Gastroesophageal sphincter (tissue), 4 donors: ENCODE measurements around the gene KCNJ10. TPM values are rescaled to one million over a fixed set of nuclear protein-coding genes. Genes with fewer than 3 reads are reported as not detected.
A peak's percentile ranks its signal among the peaks of the same experiment; 100 is the strongest.

Source experiments
- ATAC-seq: fragments of 150-250 bp; one replicate; pipeline ENCODE4 v1.9.1; 2016; ENCODE audit warnings: mild to moderate bottlenecking, moderate library complexity
- H3K27ac ChIP-seq, 4 donors: fragments of 200-600 bp; sonication (generic) in 3 of 4; 1 replicate in 3 of 4; 2 replicates in 1 of 4; pipeline ENCODE4 v1.5.1; 2016 to 2019
- H3K27me3 ChIP-seq: fragments of 200-600 bp; sonication (generic); one replicate; pipeline ENCODE4 v1.5.1; 2019
- H3K36me3 ChIP-seq, 2 donors: fragments of 200-600 bp; sonication (generic); one replicate each; pipeline ENCODE4 v1.5.1; 2019; ENCODE audit warnings: control low read depth in 1 of 2
- H3K4me1 ChIP-seq, 3 donors: fragments of 200-600 bp; sonication (generic); 1 replicate in 2 of 3; 2 replicates in 1 of 3; pipeline ENCODE4 v1.5.1; 2016 to 2019; ENCODE audit warnings: control low read depth in 2 of 3
- H3K4me3 ChIP-seq, 2 donors: fragments of 200-600 bp; sonication (generic); one replicate each; pipeline ENCODE4 v1.5.1; 2019; ENCODE audit warnings: mild to moderate bottlenecking in 1 of 2, moderate library complexity in 1 of 2
- H3K9me3 ChIP-seq, 3 donors: fragments of 200-600 bp; sonication (generic); one replicate each; pipeline ENCODE4 v1.5.1; 2017 to 2019; ENCODE audit warnings: control low read depth in 2 of 3
- EP300 ChIP-seq: sonication (generic); formaldehyde crosslinking; IDR thresholded peaks from one replicate; pipeline ENCODE4 v1.6.1; 2017; ENCODE audit warnings: antibody characterized with exemption, mild to moderate bottlenecking
- POLR2A ChIP-seq, 2 donors: fragments of 450-650 bp; IDR thresholded peaks; one replicate each; pipeline ENCODE4 v1.6.1; 2017; ENCODE audit warnings: antibody characterized with exemption in 2 of 2, mild to moderate bottlenecking in 2 of 2, moderate library complexity in 1 of 2
- POLR2AphosphoS5 ChIP-seq: sonication (generic); formaldehyde crosslinking; IDR thresholded peaks from one replicate; pipeline ENCODE4 v1.6.1; 2017; ENCODE audit warnings: antibody characterized with exemption
- WGBS, 2 donors: methylation state at CpG; one replicate each; pipeline ENCODE4 v1.1.5; 2018; ENCODE audit warnings: low coverage in 1 of 2; 5-methylcytosine and 5-hydroxymethylcytosine counted together
- total RNA-seq, 4 donors: library from RNA; depleted of rRNA; stranded (reverse); fragments of >200 nt; gene quantifications; one replicate each; pipeline ENCODE4 v1.1.0, GENCODE V29; 2016
- TF ChIP-seq, protein P1 (sequence below), 4 experiments: fragments of 200-600 bp in 2 of 4; fragments of 450-650 bp in 2 of 4; sonication (generic) in 1 of 4; IDR thresholded peaks; one replicate each; pipeline ENCODE4 v1.5.1; 2017 to 2019; ENCODE audit warnings: antibody characterized with exemption in 4 of 4, mild to moderate bottlenecking in 2 of 4, moderate library complexity in 2 of 4

The KCNJ10 gene
- total RNA-seq, 4 donors from 2014 or later: not detected

- H3K27ac ChIP-seq: no peak overlapping the region
- H3K9me3 ChIP-seq: no peaks in the 10 kb centered on the region
- H3K4me1 ChIP-seq: no peaks in the 10 kb centered on the region
- H3K27me3 ChIP-seq: no peaks in the 10 kb centered on the region
- TF ChIP-seq, protein P1, sequence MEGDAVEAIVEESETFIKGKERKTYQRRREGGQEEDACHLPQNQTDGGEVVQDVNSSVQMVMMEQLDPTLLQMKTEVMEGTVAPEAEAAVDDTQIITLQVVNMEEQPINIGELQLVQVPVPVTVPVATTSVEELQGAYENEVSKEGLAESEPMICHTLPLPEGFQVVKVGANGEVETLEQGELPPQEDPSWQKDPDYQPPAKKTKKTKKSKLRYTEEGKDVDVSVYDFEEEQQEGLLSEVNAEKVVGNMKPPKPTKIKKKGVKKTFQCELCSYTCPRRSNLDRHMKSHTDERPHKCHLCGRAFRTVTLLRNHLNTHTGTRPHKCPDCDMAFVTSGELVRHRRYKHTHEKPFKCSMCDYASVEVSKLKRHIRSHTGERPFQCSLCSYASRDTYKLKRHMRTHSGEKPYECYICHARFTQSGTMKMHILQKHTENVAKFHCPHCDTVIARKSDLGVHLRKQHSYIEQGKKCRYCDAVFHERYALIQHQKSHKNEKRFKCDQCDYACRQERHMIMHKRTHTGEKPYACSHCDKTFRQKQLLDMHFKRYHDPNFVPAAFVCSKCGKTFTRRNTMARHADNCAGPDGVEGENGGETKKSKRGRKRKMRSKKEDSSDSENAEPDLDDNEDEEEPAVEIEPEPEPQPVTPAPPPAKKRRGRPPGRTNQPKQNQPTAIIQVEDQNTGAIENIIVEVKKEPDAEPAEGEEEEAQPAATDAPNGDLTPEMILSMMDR (IDR thresholded peaks at IDR 0.05): no peak
- TF ChIP-seq POLR2AphosphoS5 (no peak), EP300 (no peak), POLR2A (IDR thresholded peaks at IDR 0.05) (no peak)
- no peak overlapping the region for H3K4me3 ChIP-seq
- 67% methylated on average over 1 of the region's 1 CpG; no CpG with 5 or more reads in 1 of the 2 donors for WGBS, 2 donors
- no peaks in the 10 kb centered on the region for H3K36me3 ChIP-seq
- no peak for ATAC-seq
Measured at GRCh38 chr1:160040476-160040875, 29.5 kb downstream of the KCNJ10 start.

DNA sequence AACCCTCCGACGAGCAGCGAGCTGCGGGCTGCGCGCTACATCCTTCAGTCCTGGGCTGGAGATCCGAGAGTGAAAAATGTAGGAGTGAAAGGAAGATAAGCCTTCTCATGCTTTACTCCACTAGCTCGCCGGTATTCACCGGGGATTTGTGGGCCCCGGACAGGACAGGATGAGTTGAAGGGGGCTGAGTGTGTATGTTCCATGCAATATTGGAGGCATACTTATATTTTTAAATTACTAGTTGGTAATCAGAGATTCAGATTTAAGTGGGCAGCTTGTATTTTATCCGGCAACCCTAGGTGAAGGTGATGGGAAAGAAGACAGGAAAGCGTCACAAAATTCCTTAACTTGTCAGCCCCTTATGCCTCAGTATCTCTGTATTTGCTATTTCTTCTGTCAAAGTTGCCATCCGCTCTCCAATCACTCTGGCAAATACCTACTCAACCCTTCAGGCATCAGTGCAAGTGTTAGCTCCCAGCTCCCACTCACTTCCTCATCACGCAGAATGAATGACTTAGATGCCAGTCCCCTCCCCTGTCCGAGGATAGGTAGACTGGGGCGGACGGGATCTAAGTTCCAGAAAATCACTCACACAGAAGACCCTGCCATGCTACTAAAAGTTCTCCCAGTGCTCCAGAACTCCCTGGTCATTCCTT is 37.7 kb downstream of the KCNJ10 start:
- Histone ChIP-seq H3K9me3 (no peaks in the 10 kb centered on the region), H3K27ac (peak overlapping the region in 3 of 4 donors; percentile 73 to 89 (median 81)), H3K4me1 (peaks cover 0 to 33% (median 17%) of the 10 kb centered on the region in 3 donors), H3K36me3 (no peaks in the 10 kb centered on the region), H3K4me3 (peak overlapping the region; percentile 53 to 72), H3K27me3 (no peaks in the 10 kb centered on the region)
- ATAC-seq: peak; percentile 40
- 0 to 1% methylated on average over 8 to 13 of the region's 18 CpGs for WGBS, 2 donors
- no peak for TF ChIP-seq POLR2A (IDR thresholded peaks at IDR 0.05)
- TF ChIP-seq, protein P1 (IDR thresholded peaks at IDR 0.05): no peak
- no peak for TF ChIP-seq EP300
- no peak for TF ChIP-seq POLR2AphosphoS5

DNA sequence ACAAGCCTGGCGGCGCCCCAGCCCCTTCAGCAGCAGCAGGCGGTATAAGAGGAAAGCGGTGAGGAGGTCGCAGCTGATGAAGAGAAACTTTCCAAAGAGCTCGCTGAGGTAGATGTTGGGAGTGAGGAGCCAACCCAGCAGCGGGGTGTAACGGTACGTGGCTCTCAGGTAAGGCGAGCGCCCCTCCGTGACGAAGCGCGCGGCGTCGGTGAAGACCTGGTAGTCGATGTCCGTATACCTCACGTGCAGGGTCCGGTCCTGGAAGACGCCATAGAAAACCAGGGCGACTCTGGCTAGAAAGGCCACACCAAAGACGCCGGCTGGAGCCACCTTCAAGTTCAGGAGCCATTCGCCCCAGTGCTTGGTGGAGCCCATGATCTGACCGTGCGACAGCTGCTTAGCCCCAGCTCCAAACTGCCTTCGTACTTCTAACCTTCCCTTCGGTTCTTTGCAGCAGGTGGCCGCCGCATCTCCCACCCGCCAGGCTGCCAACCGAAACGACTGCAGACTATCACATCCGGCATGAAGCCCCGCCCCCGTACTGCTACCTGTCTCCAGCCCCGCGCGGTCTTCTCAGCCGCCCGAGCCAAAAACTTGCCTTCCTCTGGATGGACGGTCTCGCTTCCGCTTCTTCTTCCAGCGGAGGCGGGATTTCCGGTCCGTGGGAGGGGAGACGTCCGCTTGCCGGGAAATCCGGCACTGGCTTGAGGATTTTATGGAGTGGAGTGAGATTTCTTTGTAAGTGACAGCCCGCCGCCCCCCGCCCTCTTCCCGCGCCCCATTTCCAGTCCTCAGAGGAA is 38.4 kb downstream of the KCNJ10 start, which contains the start of gene PIGM:
Gene PIGM (minus strand): TSS at position 626 of the 800 bp plus-strand sequence. CDS start 251 bp downstream, at position 375.
- peak within 1 kb of the TSS; percentile 53 to 72 for H3K4me3 ChIP-seq
- TF ChIP-seq POLR2A (IDR thresholded peaks at IDR 0.05): peak in 1 of 2 donors; percentile 28
- TF ChIP-seq, protein P1 (IDR thresholded peaks at IDR 0.05): peak in 1 of 4 experiments; percentile 18
- TF ChIP-seq EP300: no peak
- peak; percentile 64 for TF ChIP-seq POLR2AphosphoS5
- H3K4me1 ChIP-seq: peaks cover 0 to 33% (median 17%) of the 10 kb centered on the region in 3 donors
- WGBS, 2 donors: 0% methylated on average over 18 of the region's 60 CpGs; no CpG with 5 or more reads in 1 of the 2 donors
- peak within 1 kb of the TSS in 3 of 4 donors; percentile 73 to 89 (median 81) for H3K27ac ChIP-seq
- no peaks in the 10 kb centered on the region for H3K27me3 ChIP-seq
- no peaks in the 10 kb centered on the region for H3K36me3 ChIP-seq
- H3K9me3 ChIP-seq: no peaks in the 10 kb centered on the region
- peak; percentile 97 for ATAC-seq

- ATAC-seq: no peak
- Histone ChIP-seq H3K9me3 (no peaks in the 10 kb centered on the region), H3K4me3 (peak overlapping the region; percentile 53 to 72), H3K4me1 (peaks cover 0 to 33% (median 17%) of the 10 kb centered on the region in 3 donors), H3K27ac (peak overlapping the region in 3 of 4 donors; percentile 73 to 89 (median 81)), H3K27me3 (no peaks in the 10 kb centered on the region), H3K36me3 (no peaks in the 10 kb centered on the region)
- TF ChIP-seq, protein P1 (IDR thresholded peaks at IDR 0.05): no peak
- TF ChIP-seq POLR2A (IDR thresholded peaks at IDR 0.05) (no peak), EP300 (no peak), POLR2AphosphoS5 (peak; percentile 6)
- 7 to 16% methylated on average over 14 to 21 of the region's 23 CpGs for WGBS, 2 donors
Measured at GRCh38 chr1:160030657-160031364, 39.1 kb downstream of the KCNJ10 start.
